ENCODE measurements around the gene ZNF304.
A peak's percentile ranks its signal among the peaks of the same experiment; 100 is the strongest.

The ZNF304 gene

DNA sequence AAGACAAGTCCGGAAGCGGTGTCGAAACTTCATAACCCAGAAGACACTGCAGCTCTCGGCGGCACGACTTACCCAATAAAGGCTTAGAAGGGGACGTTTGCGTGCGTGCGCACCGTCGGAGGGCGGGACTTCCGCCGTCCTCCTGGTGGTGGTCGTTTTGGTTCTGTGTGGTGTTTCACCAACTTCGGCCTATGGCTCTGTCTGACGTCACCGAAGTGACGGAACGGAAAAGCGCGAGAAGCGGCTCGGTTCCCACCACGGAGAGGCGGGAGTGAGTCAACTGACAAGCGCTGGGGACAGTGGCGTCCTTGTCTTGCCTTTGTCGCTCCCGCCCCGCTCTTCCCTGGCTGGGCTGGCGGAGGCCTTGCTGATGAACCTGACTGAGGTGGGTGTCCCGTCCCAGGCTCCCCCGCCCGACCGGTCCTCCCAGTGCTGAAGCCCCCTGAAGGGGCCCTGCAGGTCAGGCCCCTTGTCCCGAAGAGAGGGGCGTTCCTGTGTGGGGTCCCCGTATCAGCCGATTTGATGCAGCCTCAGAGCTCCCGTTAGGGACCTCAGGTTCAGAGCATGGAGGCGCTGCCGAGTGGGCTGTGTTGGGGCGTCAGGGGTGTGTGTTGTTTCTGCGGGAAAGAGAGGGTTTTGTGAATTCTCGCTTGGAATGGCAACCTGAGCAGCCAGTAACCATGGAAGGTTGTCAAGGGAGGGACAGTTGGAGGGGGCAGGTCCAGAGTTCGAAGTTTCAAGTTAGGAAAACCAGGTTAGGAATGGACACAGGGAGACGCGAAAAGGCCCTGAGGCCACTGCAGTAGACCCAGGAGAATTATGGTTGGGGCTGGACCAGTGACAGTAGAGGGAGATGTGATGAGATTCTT lies 38.9 kb downstream of the ZNF304 start, which contains the start of gene ZNF548:
Gene ZNF548, plus strand, starts transcription at position 125 of the 869 bp plus-strand sequence. Its CDS starts 246 bp downstream, at position 371.
- TF ChIP-seq GABPA (IDR thresholded peaks at IDR 0.05; ENCODE audit: low read depth) (peak; percentile 87), SPI1 (IDR thresholded peaks at IDR 0.05; ENCODE audit: borderline replicate concordance, low read depth) (no peak), POLR2AphosphoS5 (IDR thresholded peaks at IDR 0.05; ENCODE audit: low read depth) (peak; percentile 72)
- H3K27me3 ChIP-seq (ENCODE audit: insufficient read depth, poor library complexity, severe bottlenecking) = no peaks in the 10 kb centered on the region
- peak; percentile 98 to 99 for DNase-seq (ENCODE audit: low read depth in 1 of 2, low spot score in 1 of 2)
- H3K4me3 ChIP-seq (replicated peaks; ENCODE audit: insufficient read depth, low read length) = peak within 1 kb of the TSS; percentile 86
- peak within 1 kb of the TSS; percentile 84 for H3K27ac ChIP-seq (replicated peaks)

DNA sequence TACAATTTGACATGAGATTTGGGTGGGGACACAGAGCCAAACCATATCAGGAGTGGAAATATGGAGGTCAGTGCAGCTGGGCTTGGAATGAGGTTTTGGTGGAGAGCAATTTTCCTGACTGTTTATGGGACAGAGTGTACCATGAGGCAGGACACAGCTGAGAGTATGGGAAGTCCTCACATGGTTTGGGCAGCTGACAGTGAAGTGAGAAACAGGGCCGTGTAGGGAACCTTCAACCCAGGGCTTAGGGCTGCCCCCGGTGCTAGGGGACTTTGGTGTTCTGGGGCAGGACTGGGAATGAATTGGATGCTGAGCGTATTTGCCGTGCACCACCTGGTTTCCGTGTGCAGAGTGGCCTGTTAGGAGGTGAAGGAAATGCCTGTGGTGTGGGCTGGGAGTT lies 44.6 kb downstream of the ZNF304 start:
- DNase-seq (ENCODE audit: low read depth in 1 of 2, low spot score in 1 of 2) = no peak
- Histone ChIP-seq H3K4me3 (replicated peaks; ENCODE audit: insufficient read depth, low read length) (no peak overlapping the region), H3K27me3 (ENCODE audit: insufficient read depth, poor library complexity, severe bottlenecking) (no peaks in the 10 kb centered on the region), H3K27ac (replicated peaks) (no peak overlapping the region)
- no peak for TF ChIP-seq SPI1 (IDR thresholded peaks at IDR 0.05; ENCODE audit: borderline replicate concordance, low read depth)
- TF ChIP-seq, protein P1, sequence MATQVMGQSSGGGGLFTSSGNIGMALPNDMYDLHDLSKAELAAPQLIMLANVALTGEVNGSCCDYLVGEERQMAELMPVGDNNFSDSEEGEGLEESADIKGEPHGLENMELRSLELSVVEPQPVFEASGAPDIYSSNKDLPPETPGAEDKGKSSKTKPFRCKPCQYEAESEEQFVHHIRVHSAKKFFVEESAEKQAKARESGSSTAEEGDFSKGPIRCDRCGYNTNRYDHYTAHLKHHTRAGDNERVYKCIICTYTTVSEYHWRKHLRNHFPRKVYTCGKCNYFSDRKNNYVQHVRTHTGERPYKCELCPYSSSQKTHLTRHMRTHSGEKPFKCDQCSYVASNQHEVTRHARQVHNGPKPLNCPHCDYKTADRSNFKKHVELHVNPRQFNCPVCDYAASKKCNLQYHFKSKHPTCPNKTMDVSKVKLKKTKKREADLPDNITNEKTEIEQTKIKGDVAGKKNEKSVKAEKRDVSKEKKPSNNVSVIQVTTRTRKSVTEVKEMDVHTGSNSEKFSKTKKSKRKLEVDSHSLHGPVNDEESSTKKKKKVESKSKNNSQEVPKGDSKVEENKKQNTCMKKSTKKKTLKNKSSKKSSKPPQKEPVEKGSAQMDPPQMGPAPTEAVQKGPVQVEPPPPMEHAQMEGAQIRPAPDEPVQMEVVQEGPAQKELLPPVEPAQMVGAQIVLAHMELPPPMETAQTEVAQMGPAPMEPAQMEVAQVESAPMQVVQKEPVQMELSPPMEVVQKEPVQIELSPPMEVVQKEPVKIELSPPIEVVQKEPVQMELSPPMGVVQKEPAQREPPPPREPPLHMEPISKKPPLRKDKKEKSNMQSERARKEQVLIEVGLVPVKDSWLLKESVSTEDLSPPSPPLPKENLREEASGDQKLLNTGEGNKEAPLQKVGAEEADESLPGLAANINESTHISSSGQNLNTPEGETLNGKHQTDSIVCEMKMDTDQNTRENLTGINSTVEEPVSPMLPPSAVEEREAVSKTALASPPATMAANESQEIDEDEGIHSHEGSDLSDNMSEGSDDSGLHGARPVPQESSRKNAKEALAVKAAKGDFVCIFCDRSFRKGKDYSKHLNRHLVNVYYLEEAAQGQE (IDR thresholded peaks at IDR 0.05; ENCODE audit: insufficient replicate concordance, low read depth) = no peak
- TF ChIP-seq, protein P2, sequence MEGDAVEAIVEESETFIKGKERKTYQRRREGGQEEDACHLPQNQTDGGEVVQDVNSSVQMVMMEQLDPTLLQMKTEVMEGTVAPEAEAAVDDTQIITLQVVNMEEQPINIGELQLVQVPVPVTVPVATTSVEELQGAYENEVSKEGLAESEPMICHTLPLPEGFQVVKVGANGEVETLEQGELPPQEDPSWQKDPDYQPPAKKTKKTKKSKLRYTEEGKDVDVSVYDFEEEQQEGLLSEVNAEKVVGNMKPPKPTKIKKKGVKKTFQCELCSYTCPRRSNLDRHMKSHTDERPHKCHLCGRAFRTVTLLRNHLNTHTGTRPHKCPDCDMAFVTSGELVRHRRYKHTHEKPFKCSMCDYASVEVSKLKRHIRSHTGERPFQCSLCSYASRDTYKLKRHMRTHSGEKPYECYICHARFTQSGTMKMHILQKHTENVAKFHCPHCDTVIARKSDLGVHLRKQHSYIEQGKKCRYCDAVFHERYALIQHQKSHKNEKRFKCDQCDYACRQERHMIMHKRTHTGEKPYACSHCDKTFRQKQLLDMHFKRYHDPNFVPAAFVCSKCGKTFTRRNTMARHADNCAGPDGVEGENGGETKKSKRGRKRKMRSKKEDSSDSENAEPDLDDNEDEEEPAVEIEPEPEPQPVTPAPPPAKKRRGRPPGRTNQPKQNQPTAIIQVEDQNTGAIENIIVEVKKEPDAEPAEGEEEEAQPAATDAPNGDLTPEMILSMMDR (IDR thresholded peaks at IDR 0.05; ENCODE audit: insufficient read depth, low read length) = no peak
- TF ChIP-seq GABPA (IDR thresholded peaks at IDR 0.05; ENCODE audit: low read depth) = no peak
- no peak for TF ChIP-seq POLR2AphosphoS5 (IDR thresholded peaks at IDR 0.05; ENCODE audit: low read depth)

DNA sequence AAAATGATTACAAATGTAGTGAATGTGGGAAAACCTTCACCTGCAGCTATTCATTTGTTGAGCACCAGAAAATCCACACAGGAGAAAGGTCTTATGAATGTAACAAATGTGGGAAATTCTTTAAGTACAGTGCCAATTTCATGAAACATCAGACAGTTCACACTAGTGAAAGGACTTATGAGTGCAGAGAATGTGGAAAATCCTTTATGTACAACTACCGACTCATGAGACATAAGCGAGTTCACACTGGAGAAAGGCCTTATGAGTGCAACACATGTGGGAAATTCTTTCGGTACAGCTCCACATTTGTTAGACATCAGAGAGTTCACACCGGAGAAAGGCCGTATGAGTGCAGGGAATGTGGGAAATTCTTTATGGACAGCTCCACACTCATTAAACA lies 47.8 kb downstream of the ZNF304 start:
- no peak for DNase-seq (ENCODE audit: low read depth in 1 of 2, low spot score in 1 of 2)
- Histone ChIP-seq H3K4me3 (replicated peaks; ENCODE audit: insufficient read depth, low read length) (no peak overlapping the region), H3K27ac (replicated peaks) (no peak overlapping the region), H3K27me3 (ENCODE audit: insufficient read depth, poor library complexity, severe bottlenecking) (no peaks in the 10 kb centered on the region)
- TF ChIP-seq SPI1 (IDR thresholded peaks at IDR 0.05; ENCODE audit: borderline replicate concordance, low read depth) = no peak
- TF ChIP-seq, protein P2 (IDR thresholded peaks at IDR 0.05; ENCODE audit: insufficient read depth, low read length) = no peak
- no peak for TF ChIP-seq GABPA (IDR thresholded peaks at IDR 0.05; ENCODE audit: low read depth)
- no peak for TF ChIP-seq POLR2AphosphoS5 (IDR thresholded peaks at IDR 0.05; ENCODE audit: low read depth)
- TF ChIP-seq, protein P1 (IDR thresholded peaks at IDR 0.05; ENCODE audit: insufficient replicate concordance, low read depth) = no peak

DNA sequence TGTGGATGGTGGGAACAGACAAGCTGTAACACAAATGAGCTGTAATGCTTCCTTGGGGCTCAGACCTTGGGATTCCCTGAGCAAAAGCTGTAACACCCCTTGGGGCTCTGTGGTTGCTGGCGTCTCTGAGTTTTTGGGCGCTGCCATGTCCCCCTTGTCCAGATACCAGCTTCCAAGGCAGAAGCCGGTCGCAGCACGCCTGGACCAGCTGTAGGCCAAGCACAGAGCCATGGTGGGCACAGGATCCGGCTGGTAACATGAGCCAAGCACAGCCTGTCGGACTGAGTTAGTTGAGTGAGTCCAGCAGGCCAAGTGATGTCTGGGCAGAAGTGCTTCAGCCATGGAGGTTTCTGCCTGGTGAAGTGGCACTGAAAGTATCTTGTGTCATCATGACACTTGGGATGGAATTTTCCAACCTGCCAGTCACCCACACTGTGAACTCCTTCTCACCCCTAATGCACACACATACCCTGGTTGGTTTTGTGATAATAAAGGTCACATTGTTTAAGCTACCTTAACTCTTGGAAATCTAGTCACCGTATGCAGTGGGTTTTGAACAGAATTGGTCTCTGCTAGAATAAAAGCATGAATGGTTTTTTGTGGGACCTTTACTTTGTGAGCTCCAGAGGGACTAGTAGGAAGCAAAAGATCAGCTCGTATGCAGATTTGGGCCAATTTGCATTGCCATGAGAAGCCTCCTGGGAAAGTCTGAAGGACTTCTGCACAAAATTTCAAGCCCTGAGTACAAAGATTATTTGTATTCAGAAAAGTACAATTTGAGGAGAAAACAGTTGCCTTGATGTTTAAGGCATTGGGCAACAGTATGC lies 52.9 kb downstream of the ZNF304 start:
- no peak overlapping the region for H3K27ac ChIP-seq (replicated peaks)
- TF ChIP-seq, protein P1 (IDR thresholded peaks at IDR 0.05; ENCODE audit: insufficient replicate concordance, low read depth) = no peak
- no peak for TF ChIP-seq POLR2AphosphoS5 (IDR thresholded peaks at IDR 0.05; ENCODE audit: low read depth)
- TF ChIP-seq GABPA (IDR thresholded peaks at IDR 0.05; ENCODE audit: low read depth) = no peak
- TF ChIP-seq SPI1 (IDR thresholded peaks at IDR 0.05; ENCODE audit: borderline replicate concordance, low read depth) = no peak
- TF ChIP-seq, protein P2 (IDR thresholded peaks at IDR 0.05; ENCODE audit: insufficient read depth, low read length) = no peak
- no peak overlapping the region for H3K4me3 ChIP-seq (replicated peaks; ENCODE audit: insufficient read depth, low read length)
- H3K27me3 ChIP-seq (ENCODE audit: insufficient read depth, poor library complexity, severe bottlenecking) = no peaks in the 10 kb centered on the region
- no peak for DNase-seq (ENCODE audit: low read depth in 1 of 2, low spot score in 1 of 2)

Measured in HL-60 (cell line).